NCI-H748 (cell line): Measurements from ENCODE around the gene KIFBP.
"Not testable (repeated sequence)": the region's sequence is repeated elsewhere in the genome, so short reads cannot be mapped to it uniquely, and the experiment has no call there.

Source experiments
- DNase-seq: peaks from one replicate; lab custom pipeline; 2025; ENCODE audit not compliant: unreplicated experiment; lab: John Stamatoyannopoulos, UW

Gene KIFBP, protein sequence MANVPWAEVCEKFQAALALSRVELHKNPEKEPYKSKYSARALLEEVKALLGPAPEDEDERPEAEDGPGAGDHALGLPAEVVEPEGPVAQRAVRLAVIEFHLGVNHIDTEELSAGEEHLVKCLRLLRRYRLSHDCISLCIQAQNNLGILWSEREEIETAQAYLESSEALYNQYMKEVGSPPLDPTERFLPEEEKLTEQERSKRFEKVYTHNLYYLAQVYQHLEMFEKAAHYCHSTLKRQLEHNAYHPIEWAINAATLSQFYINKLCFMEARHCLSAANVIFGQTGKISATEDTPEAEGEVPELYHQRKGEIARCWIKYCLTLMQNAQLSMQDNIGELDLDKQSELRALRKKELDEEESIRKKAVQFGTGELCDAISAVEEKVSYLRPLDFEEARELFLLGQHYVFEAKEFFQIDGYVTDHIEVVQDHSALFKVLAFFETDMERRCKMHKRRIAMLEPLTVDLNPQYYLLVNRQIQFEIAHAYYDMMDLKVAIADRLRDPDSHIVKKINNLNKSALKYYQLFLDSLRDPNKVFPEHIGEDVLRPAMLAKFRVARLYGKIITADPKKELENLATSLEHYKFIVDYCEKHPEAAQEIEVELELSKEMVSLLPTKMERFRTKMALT

DNA sequence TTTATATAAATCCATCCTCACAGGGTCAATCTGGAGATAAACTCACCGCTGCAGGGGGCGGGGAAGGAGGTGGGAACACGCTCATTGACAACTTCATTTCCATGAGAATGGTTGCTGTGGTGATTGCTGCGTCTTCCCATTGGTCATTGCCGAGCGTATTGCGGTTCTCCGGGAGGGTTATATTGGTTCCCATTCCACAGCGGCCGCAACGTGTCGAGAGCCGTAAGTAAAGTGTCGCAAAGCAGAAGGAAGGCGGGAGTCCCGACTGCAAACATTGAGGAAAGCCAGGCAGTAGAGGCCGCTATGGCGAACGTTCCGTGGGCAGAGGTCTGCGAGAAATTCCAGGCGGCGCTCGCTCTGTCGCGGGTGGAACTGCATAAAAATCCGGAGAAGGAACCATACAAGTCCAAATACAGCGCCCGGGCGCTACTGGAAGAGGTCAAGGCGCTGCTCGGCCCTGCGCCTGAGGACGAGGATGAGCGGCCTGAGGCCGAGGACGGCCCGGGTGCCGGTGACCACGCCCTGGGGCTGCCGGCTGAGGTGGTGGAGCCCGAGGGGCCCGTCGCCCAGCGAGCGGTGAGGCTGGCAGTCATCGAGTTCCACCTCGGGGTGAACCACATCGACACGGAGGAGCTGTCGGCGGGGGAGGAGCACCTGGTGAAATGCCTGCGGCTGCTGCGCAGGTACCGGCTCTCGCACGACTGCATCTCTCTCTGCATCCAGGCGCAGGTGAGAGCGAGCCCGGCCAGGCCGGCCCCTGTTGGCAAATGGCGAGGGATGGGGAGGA lies at the start of gene KIFBP:
TSS of gene KIFBP (plus strand) at position 274 of the 787 bp plus-strand sequence. CDS start at position 304, 30 bp downstream.
- peak; percentile 96 for DNase-seq

DNA sequence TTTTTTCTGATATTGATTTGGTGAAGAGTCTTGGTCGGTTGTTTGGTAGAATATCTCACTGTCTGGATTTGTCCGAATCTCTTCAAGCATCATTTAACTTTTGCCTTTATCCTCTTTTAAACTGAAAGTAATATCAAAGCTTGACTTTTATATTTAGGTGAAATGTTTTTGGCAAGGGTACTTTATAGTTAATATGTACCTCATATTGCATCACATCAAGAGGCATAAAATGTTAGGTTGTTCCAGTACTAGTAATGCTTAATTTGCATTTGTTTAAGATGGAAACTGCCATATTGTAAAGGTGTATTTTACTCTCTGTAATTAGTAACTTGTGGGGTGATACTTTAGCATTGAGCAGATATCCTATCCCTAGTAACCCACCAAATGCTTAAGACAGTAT lies 49.7 kb upstream of the KIFBP start:
- no peak for DNase-seq

- DNase-seq, result not testable (repeated sequence)
Measured at GRCh38 chr10:68940917-68941316, 47.7 kb upstream of the KIFBP start.

- no peak for DNase-seq
Measured at GRCh38 chr10:68950598-68950997, 38.0 kb upstream of the KIFBP start.

GRCh38 chr10:68954904-68955303 lies 33.7 kb upstream of the KIFBP start:
- DNase-seq, result no peak

- DNase-seq, result peak; percentile 29
Measured at GRCh38 chr10:68955355-68955831, 33.2 kb upstream of the KIFBP start.

- DNase-seq, result peak; percentile 89
Measured at GRCh38 chr10:68955832-68956532, 32.6 kb upstream of the KIFBP start, which contains the start of gene DDX21. TSS of gene DDX21 (plus strand) at chr10:68956170. CDS start at chr10:68956226, 56 bp downstream.

DNA sequence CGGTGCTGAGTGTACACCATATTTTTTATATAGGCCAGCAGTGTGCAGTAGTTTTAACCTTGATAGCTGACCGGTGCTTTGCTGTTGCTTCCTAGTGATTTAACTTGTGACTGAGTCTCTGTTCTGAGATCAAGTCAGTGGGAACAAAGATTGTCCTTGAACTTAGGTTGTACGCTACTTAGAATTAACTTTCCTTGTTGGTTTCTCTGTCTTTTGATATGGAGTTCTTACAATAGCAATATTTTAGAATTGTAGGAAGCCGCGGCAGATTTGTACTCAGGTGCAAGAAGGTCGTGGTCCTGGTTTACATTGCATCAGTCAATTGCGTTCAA lies 31.4 kb upstream of the KIFBP start:
- DNase-seq, result no peak

DNA sequence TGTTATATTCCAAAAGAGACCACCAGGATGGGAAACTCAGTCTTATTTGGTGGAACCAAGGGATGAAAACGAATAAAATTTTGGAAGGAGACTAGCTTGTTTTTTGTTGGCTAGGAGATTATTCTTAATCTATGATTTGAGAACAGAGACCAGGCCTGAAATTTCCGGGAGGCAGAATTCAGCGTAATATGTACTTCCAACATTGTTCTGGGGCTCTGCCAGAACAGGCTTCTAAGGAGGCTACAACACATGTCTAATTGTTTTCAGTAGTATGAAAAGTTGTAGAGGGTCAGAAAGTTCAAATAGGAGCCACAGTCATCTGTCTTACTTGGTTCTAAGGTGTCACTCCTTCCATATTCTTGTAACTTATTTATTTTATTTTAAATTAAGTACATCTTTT lies 30.9 kb upstream of the KIFBP start:
- DNase-seq, result no peak

DNA sequence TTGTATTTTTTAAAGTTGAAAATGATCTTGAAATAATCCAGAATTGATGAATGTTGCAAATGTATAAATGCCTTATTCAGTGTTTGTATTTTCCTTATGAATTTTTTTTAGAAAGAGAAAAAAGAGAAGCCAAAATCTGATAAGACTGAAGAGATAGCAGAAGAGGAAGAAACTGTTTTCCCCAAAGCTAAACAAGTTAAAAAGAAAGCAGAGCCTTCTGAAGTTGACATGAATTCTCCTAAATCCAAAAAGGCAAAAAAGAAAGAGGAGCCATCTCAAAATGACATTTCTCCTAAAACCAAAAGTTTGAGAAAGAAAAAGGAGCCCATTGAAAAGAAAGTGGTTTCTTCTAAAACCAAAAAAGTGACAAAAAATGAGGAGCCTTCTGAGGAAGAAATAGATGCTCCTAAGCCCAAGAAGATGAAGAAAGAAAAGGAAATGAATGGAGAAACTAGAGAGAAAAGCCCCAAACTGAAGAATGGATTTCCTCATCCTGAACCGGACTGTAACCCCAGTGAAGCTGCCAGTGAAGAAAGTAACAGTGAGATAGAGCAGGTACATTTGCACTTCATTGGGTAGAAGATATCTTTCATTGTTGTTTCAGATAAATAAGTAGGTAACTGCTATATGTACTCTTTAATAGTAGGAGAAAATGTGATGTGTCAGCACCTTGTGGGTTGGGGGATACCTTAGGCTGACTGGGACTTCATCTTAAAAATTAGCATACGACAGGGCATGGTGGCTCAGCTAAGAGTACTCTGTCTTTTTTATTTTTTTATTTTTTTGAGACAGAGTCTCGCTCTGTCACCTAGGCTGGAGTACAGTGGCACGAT lies 28.7 kb upstream of the KIFBP start:
- no peak for DNase-seq

DNA sequence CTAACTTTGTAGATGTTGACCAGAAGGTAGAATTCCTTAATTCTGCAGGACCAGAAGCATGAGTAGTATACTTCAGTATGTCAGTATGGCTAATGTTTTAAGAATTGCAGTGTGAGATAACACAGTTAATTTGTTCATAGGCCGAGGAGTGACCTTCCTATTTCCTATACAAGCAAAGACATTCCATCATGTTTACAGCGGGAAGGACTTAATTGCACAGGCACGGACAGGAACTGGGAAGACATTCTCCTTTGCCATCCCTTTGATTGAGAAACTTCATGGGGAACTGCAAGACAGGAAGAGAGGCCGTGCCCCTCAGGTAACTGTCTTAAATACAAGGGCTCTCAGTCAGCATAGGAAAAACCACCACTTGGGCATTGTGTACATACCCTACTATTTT lies 25.5 kb upstream of the KIFBP start:
- no peak for DNase-seq

DNA sequence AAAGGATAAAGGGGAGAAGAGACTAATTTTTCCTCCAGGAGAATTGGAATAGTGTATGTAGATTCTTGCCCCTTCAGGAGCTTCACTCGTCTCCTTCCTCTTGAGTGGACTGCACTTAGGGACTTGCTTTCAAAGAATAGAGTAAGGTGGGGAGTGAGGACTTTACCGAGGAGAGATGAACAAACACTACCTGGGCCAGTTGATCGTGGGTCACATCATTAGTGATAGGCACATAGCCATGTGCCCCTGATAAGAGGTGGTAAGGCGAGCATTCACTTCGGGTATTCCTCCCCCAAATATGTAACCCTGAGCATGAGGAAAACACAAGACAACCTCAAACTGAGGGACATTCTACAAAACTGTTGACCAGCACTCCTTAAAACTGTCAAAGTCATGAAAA lies 14.6 kb upstream of the KIFBP start:
- no peak for DNase-seq

DNA sequence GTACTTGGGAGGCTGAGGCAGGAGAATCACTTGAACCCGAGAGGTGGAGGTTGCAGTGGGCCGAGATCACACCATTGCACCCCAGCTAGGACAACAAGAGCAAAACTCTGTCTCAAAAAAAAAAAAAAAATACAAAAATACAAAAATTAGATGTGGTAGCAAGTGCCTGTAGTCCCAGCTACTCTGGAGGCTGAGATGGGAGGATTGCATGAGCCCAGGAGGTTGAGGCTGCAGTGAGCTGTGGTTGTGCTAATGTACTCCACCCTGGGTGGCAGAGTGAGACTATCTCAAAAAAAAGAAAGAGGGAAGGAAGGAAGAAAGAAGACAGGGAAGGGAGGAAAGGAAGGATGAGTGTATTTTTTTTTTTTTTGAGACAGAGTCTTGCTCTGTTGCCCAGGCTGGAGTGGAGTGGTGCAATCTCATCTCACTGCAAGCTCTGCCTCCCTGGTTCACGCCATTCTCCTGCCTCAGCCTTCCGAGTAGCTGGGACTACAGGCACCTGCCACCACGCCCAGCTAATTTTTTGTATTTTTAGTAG lies 12.6 kb upstream of the KIFBP start:
- not testable (repeated sequence) for DNase-seq

- not testable (repeated sequence) for DNase-seq
Measured at GRCh38 chr10:68979738-68980137, 8.9 kb upstream of the KIFBP start.

- no peak for DNase-seq
Measured at GRCh38 chr10:68981074-68981473, 7.5 kb upstream of the KIFBP start.

DNA sequence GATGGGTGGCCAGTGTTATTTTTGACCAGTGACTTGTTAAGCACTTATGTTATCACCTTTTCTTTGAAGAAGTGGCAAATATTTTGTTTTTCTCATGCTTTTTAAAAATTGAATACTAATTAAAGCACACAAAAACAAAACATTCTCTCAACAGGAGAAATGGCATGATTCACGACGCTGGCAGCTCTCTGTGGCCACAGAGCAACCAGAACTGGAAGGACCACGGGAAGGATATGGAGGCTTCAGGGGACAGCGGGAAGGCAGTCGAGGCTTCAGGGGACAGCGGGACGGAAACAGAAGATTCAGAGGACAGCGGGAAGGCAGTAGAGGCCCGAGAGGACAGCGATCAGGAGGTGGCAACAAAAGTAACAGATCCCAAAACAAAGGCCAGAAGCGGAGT lies 6.2 kb upstream of the KIFBP start:
- no peak for DNase-seq

DNA sequence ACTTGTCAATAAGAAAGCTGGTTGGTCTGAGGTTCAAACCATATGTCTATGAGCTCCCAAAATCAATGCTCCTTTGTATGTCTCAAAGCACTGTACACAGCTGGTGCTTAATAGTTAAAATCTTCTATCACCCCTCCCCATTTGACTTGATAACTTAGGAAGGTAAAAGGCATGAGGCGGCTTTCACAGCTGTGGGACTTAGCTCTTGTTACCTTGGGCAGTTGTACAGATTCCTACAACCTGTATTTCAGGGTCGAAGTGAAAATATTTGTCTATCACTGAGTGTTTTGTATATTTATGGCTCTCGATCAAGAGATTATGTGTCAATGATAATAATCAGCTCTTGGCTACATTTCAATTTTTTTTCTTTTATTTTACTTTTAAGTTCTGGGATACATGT lies 992 bp upstream of the KIFBP start:
- DNase-seq, result no peak

DNA sequence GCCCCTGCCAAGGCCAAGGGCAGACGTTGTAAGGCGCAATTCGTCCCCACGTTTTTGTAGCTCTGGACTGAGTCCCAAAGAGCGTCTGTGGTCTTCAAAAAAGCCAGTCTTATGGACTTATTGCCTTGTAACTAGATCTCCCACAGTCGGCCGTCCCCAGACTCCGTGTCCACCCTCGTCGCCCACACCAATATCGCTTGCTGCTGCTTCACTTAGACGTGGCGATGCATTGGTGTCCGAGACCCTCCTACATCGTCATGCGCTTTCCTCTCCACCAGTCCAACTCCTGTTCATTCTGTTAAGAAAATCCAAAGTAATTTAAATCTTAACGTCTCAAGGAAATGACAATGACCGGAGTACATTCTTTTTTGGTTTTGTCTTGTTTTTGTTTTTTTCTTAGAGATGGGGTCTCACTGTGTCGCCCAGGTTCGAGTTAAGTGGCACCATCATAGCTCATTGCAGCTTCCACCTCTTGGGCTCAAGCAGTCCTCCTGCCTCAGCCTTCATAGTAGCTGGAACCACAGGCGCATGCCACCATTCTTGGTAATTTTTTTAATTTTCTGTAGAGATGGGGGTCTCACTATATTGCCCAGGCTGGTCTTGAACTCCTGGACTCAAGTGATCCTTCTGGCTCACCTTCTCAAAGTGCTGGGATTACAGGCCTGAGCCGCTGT lies 851 bp downstream of the KIFBP start:
- DNase-seq, result no peak
